HEK293 (cell line): ENCODE data around the gene ATG4B.

Experiments
- CTCF ChIA-PET: fragments of 350-600 bp; formaldehyde crosslinking; extraction: SDS; loops from one replicate; lab custom pipeline; 2021; ENCODE audit warnings: antibody characterized with exemption; lab: Yijun Ruan, JAX
- POLR2A ChIA-PET: fragments of 300-600 bp; formaldehyde crosslinking; extraction: SDS; loops from one replicate; lab custom pipeline; 2020; ENCODE audit warnings: antibody characterized with exemption, inconsistent platforms; lab: Yijun Ruan, JAX
- H3K27ac ChIP-seq: fragments of 200-500 bp; sonication (Bioruptor generic); 2 replicates; pipeline ENCODE4 v1.5.1; 2014; ENCODE audit warnings: low read depth, low read length, control low read depth, inconsistent platforms; ENCODE audit errors: extremely low read depth
- H3K36me3 ChIP-seq, 2 experiments: fragments of 200-500 bp in 1 of 2; sonication (Bioruptor generic) in 1 of 2; 1 replicate in 1 of 2; 2 replicates in 1 of 2; pipeline ENCODE4 v1.5.1; 2014 to 2017; ENCODE audit warnings: inconsistent platforms in 2 of 2, low read length in 2 of 2; ENCODE audit not compliant: control insufficient read depth in 2 of 2, insufficient read depth in 1 of 2
- H3K4me1 ChIP-seq: fragments of 200-500 bp; sonication (Bioruptor generic); 2 replicates; pipeline ENCODE4 v1.5.1; 2014; ENCODE audit warnings: mild to moderate bottlenecking, low read length, inconsistent platforms; ENCODE audit not compliant: control insufficient read depth, insufficient read depth
- H3K4me3 ChIP-seq: 2 replicates; pipeline ENCODE4 v1.5.1; 2011; ENCODE audit warnings: low read depth, mild to moderate bottlenecking, control low read depth, low read length, moderate library complexity
- H3K9me3 ChIP-seq: fragments of 200-500 bp; sonication (Bioruptor generic); 2 replicates; pipeline ENCODE4 v1.5.1; 2014; ENCODE audit warnings: low read depth, low read length, inconsistent platforms; ENCODE audit not compliant: control insufficient read depth, insufficient read depth
- BCL11A ChIP-seq: fragments of 450-650 bp; formaldehyde crosslinking; IDR thresholded peaks from 2 replicates; pipeline ENCODE4 v1.5.1; 2016; ENCODE audit warnings: low read depth, missing biosample characterization, missing genetic modification characterization
- ELK4 ChIP-seq: IDR thresholded peaks from 2 replicates; pipeline ENCODE4 v1.6.1; 2011; ENCODE audit warnings: mild to moderate bottlenecking, low read depth, low read length, borderline replicate concordance
- GLIS1 ChIP-seq: fragments of 450-650 bp; formaldehyde crosslinking; IDR thresholded peaks from 2 replicates; pipeline ENCODE4 v1.5.1; 2016; ENCODE audit warnings: missing biosample characterization, missing genetic modification characterization
- PRDM10 ChIP-seq: fragments of 450-650 bp; formaldehyde crosslinking; IDR thresholded peaks from 2 replicates; pipeline ENCODE4 v1.5.1; 2016; ENCODE audit warnings: missing biosample characterization, missing genetic modification characterization
- PRDM2 ChIP-seq: fragments of 450-650 bp; formaldehyde crosslinking; IDR thresholded peaks from 2 replicates; pipeline ENCODE4 v1.5.1; 2016; ENCODE audit warnings: missing biosample characterization, missing genetic modification characterization, borderline replicate concordance
- ZBTB49 ChIP-seq: fragments of 450-650 bp; formaldehyde crosslinking; IDR thresholded peaks from 2 replicates; pipeline ENCODE4 v1.5.1; 2016; ENCODE audit warnings: missing biosample characterization, missing genetic modification characterization, low read depth
- ZBTB8A ChIP-seq: fragments of 450-650 bp; formaldehyde crosslinking; IDR thresholded peaks from 2 replicates; pipeline ENCODE4 v1.5.1; 2016; ENCODE audit warnings: missing biosample characterization, missing genetic modification characterization
- ZIC2 ChIP-seq: fragments of 450-650 bp; formaldehyde crosslinking; IDR thresholded peaks from 2 replicates; pipeline ENCODE4 v1.5.1; 2016; ENCODE audit warnings: missing biosample characterization, missing genetic modification characterization
- ZNF274 ChIP-seq, 2 experiments: fragments of 200-500 bp in 1 of 2; fragments of 450-650 bp in 1 of 2; sonication (Bioruptor generic) in 1 of 2; formaldehyde crosslinking in 1 of 2; IDR thresholded peaks; 2 replicates each; pipeline versions ENCODE4 v1.5.1 to v1.6.1; 2014 to 2016; ENCODE audit warnings: borderline replicate concordance in 1 of 2, inconsistent platforms in 1 of 2, low read length in 1 of 2, missing biosample characterization in 1 of 2, missing genetic modification characterization in 1 of 2
- ZNF391 ChIP-seq: fragments of 450-650 bp; formaldehyde crosslinking; IDR thresholded peaks from 2 replicates; pipeline ENCODE4 v1.5.1; 2016; ENCODE audit warnings: low read depth, missing biosample characterization, missing genetic modification characterization, borderline replicate concordance
- ZNF488 ChIP-seq: fragments of 450-650 bp; formaldehyde crosslinking; IDR thresholded peaks from 2 replicates; pipeline ENCODE4 v1.5.1; 2016; ENCODE audit warnings: missing biosample characterization, missing genetic modification characterization
- ZNF530 ChIP-seq: fragments of 450-650 bp; formaldehyde crosslinking; IDR thresholded peaks from 2 replicates; pipeline ENCODE4 v1.5.1; 2016; ENCODE audit warnings: low read depth, missing biosample characterization, missing genetic modification characterization
- ZNF571 ChIP-seq: fragments of 450-650 bp; formaldehyde crosslinking; IDR thresholded peaks from 2 replicates; pipeline ENCODE4 v1.5.0; 2017; ENCODE audit warnings: missing biosample characterization, missing genetic modification characterization
- ZNF777 ChIP-seq: fragments of 450-650 bp; formaldehyde crosslinking; IDR thresholded peaks from 2 replicates; pipeline ENCODE4 v1.5.1; 2017; ENCODE audit warnings: missing biosample characterization, missing genetic modification characterization, borderline replicate concordance
- ZSCAN23 ChIP-seq: fragments of 450-650 bp; formaldehyde crosslinking; IDR thresholded peaks from 2 replicates; pipeline ENCODE4 v1.5.1; 2016; ENCODE audit warnings: missing biosample characterization, missing genetic modification characterization
- ZSCAN30 ChIP-seq: fragments of 450-650 bp; IDR thresholded peaks from 2 replicates; pipeline ENCODE4 v1.5.1; 2018; ENCODE audit warnings: missing biosample characterization, mild to moderate bottlenecking, missing genetic modification characterization, moderate library complexity

ATG4B gene

GRCh38 chr2:241702155-241703031 is 64.9 kb downstream of the ATG4B start:
- Histone ChIP-seq H3K36me3 (peaks cover 8 to 34% of the 10 kb centered on the region in 2 experiments; a peak in 2 of 3 replicates), H3K4me3 (peak overlapping the region; percentile 70), H3K9me3 (no peaks in the 10 kb centered on the region), H3K27ac (peak overlapping the region; percentile 89), H3K4me1 (peaks cover 6% of the 10 kb centered on the region)
- ChIA-PET POLR2A (interaction anchor here (0.5 to 6.3 kb wide), 16 partner anchors 10 to 693 kb away, joined by 3 to 58 read pairs (median 4); partner anchors contain the start of genes D2HGDH, DTYMK, HDLBP and PASK), CTCF (interaction anchor here (0.5 to 1.7 kb wide), 12 partner anchors 10 to 177 kb away, joined by 3 to 9 read pairs (median 4); partner anchors contain the start of gene DTYMK)
- 0 out of 2 replicates have a peak, but pooled peaks have one; percentile 37 for TF ChIP-seq ZSCAN30 (tag by site-specific recombination)
- TF ChIP-seq ZNF530 = no peak
- no peak for TF ChIP-seq ZNF488 (tag by site-specific recombination)
- no peak for TF ChIP-seq ZIC2 (tag by site-specific recombination)
- no peak for TF ChIP-seq GLIS1 (tag by site-specific recombination)
- TF ChIP-seq ZNF777 (tag by site-specific recombination) = no peak
- no peak for TF ChIP-seq ZNF274 (IDR thresholded peaks at IDR 0.05; ENCODE audit: low read length)
- TF ChIP-seq ZNF274 (tag by site-specific recombination; IDR thresholded peaks at IDR 0.05; ENCODE audit: borderline replicate concordance) = no peak
- no peak for TF ChIP-seq ELK4
- no peak for TF ChIP-seq ZNF571 (tag by site-specific recombination)
- no peak for TF ChIP-seq ZBTB49 (tag by site-specific recombination)
- no peak for TF ChIP-seq PRDM2
- no peak for TF ChIP-seq ZSCAN23 (tag by site-specific recombination)
- no peak for TF ChIP-seq BCL11A (tag by site-specific recombination)
- TF ChIP-seq ZBTB8A (tag by site-specific recombination) = peak; percentile 78
- TF ChIP-seq PRDM10 (tag by site-specific recombination) = no peak
- no peak for TF ChIP-seq ZNF391 (tag by site-specific recombination)
